WTC11 (cell line): ENCODE results near the gene DONSON. TPM values are rescaled to one million over a fixed set of nuclear protein-coding genes. Genes with fewer than 3 reads are reported as not detected.

Source experiments
- ATAC-seq: fragments of 200-7000 bp; cut with Tn5 transposase; 2 replicates; pipeline ENCODE4 v1.10.0; 2021; ENCODE audit warnings: mild to moderate bottlenecking, moderate library complexity
- CTCF ChIA-PET: fragments of 300-600 bp; sonication (Branson Sonifier 250); formaldehyde crosslinking; loops from one replicate; lab custom pipeline; 2021; ENCODE audit warnings: antibody characterized with exemption; lab: Charles Lee
- POLR2A ChIA-PET: fragments of 350-600 bp; sonication (Branson Sonifier 250); formaldehyde crosslinking; loops from one replicate; lab custom pipeline; 2021; ENCODE audit warnings: antibody characterized with exemption; lab: Charles Lee
- DNase-seq: peaks from one replicate; pipeline ENCODE4 v3.0.0; 2021; ENCODE audit warnings: low spot score
- H3K27ac Mint-ChIP-seq: 2 replicates; pipeline ENCODE4 v1.8.0; 2021; ENCODE audit warnings: mixed read lengths
- H3K27me3 Mint-ChIP-seq: 2 replicates; pipeline ENCODE4 v1.8.0; 2021; ENCODE audit warnings: low read depth, mild to moderate bottlenecking, moderate library complexity, mixed read lengths
- H3K36me3 Mint-ChIP-seq: 2 replicates; pipeline ENCODE4 v1.8.0; 2021; ENCODE audit warnings: mixed read lengths
- H3K4me1 Mint-ChIP-seq: 2 replicates; pipeline ENCODE4 v1.8.0; 2022; ENCODE audit warnings: mixed read lengths
- H3K4me3 Mint-ChIP-seq: 2 replicates; pipeline ENCODE4 v1.8.0; 2021; ENCODE audit warnings: mild to moderate bottlenecking, moderate library complexity, mixed read lengths
- H3K9me3 Mint-ChIP-seq: 2 replicates; pipeline ENCODE4 v1.8.0; 2021; ENCODE audit warnings: mixed read lengths
- ELF4 ChIP-seq: sonication (generic); formaldehyde crosslinking; IDR thresholded peaks from 2 replicates; pipeline ENCODE4 v1.8.1; 2022; ENCODE audit warnings: low read depth, mild to moderate bottlenecking, moderate library complexity, missing genetic modification reagents
- JAZF1 ChIP-seq: fragments of 250-450 bp; sonication (Bioruptor Pico); IDR thresholded peaks from 2 replicates; pipeline ENCODE4 v1.9.0; 2021; ENCODE audit warnings: moderate library complexity, mild to moderate bottlenecking, inconsistent platforms
- NFE2L1 ChIP-seq: sonication (generic); formaldehyde crosslinking; IDR thresholded peaks from 2 replicates; pipeline ENCODE4 v1.8.1; 2023; ENCODE audit warnings: missing genetic modification reagents
- RELA ChIP-seq: sonication (generic); formaldehyde crosslinking; IDR thresholded peaks from 2 replicates; pipeline ENCODE4 v1.8.1; 2022; ENCODE audit warnings: missing genetic modification reagents, mild to moderate bottlenecking, borderline replicate concordance
- RORB ChIP-seq: fragments of 250-450 bp; sonication (Bioruptor Pico); IDR thresholded peaks from 2 replicates; pipeline ENCODE4 v1.9.0; 2021; ENCODE audit warnings: mild to moderate bottlenecking
- SOX15 ChIP-seq: fragments of 250-450 bp; sonication (Bioruptor Pico); IDR thresholded peaks from 2 replicates; pipeline ENCODE4 v1.9.0; 2021; ENCODE audit warnings: mild to moderate bottlenecking
- SP1 ChIP-seq: sonication (generic); formaldehyde crosslinking; conservative IDR thresholded peaks from 2 replicates; pipeline ENCODE4 v1.8.1; 2022; ENCODE audit warnings: missing genetic modification reagents
- ZNF416 ChIP-seq: fragments of 250-450 bp; sonication (Bioruptor Pico); IDR thresholded peaks from 2 replicates; pipeline ENCODE4 v1.9.0; 2021; ENCODE audit warnings: mild to moderate bottlenecking, inconsistent platforms
- ZNF671 ChIP-seq: fragments of 250-450 bp; sonication (Bioruptor Pico); IDR thresholded peaks from 2 replicates; pipeline ENCODE4 v1.8.0; 2021; ENCODE audit warnings: mild to moderate bottlenecking
- total RNA-seq: library from RNA; stranded (reverse); gene quantifications from 3 replicates; pipeline ENCODE4 v1.2.3, GENCODE V29; 2021
- TF ChIP-seq, protein P1 (sequence below): sonication (generic); formaldehyde crosslinking; IDR thresholded peaks from 2 replicates; pipeline ENCODE4 v1.8.1; 2022; ENCODE audit warnings: low read depth, mild to moderate bottlenecking, moderate library complexity, missing genetic modification reagents, borderline replicate concordance
- TF ChIP-seq, protein P2 (sequence below): sonication (generic); formaldehyde crosslinking; IDR thresholded peaks from 2 replicates; pipeline ENCODE4 v1.8.1; 2022; ENCODE audit warnings: missing genetic modification reagents, borderline replicate concordance
- TF ChIP-seq, protein P3 (sequence below): sonication (generic); formaldehyde crosslinking; IDR thresholded peaks from 2 replicates; pipeline ENCODE4 v1.8.1; 2023; ENCODE audit warnings: mild to moderate bottlenecking, missing genetic modification reagents
- TF ChIP-seq, protein P4 (sequence below): fragments of 250-450 bp; sonication (Bioruptor Pico); IDR thresholded peaks from 2 replicates; pipeline ENCODE4 v1.9.0; 2021; ENCODE audit warnings: moderate library complexity, mild to moderate bottlenecking, inconsistent platforms, borderline replicate concordance
- TF ChIP-seq, protein P5 (sequence below): sonication (generic); formaldehyde crosslinking; IDR thresholded peaks from 2 replicates; pipeline ENCODE4 v1.8.1; 2023; ENCODE audit warnings: mild to moderate bottlenecking, missing genetic modification reagents, borderline replicate concordance

DONSON gene
- total RNA-seq, 1 experiment from 2014 or later = 32.2 TPM

DNA sequence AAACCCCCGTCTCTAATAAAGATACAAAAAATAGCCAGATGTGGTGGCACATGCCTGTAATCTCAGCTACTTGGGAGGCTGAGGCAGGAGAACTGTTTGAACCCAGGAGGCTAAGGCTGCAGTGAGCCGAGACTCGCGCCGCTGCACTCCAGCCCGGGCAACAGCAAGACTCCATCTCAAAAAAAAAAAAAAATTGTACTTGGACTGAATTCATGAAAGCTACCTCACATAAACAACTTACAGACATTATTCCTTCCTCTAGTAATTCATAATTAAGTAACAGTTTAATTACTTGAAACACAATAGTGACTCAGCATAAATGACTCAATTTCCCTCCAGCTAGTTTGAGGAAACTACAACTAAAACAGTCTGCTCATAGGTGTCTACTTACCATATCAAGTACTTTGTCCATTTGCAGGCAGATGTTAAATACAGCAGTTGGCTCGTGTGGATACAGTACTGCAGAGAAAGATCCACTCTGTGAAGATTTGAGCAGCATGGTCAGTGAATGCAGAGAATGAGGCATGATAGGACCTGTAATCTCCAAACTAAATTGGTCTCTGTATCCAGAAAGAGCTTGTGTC lies 9.4 kb downstream of the DONSON start:
- no peak overlapping the region for H3K4me3 Mint-ChIP-seq
- TF ChIP-seq, protein P1, sequence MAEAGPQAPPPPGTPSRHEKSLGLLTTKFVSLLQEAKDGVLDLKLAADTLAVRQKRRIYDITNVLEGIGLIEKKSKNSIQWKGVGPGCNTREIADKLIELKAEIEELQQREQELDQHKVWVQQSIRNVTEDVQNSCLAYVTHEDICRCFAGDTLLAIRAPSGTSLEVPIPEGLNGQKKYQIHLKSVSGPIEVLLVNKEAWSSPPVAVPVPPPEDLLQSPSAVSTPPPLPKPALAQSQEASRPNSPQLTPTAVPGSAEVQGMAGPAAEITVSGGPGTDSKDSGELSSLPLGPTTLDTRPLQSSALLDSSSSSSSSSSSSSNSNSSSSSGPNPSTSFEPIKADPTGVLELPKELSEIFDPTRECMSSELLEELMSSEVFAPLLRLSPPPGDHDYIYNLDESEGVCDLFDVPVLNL (CRISPR knock-in tag) = no peak
- 0 out of 2 replicates have a peak, but pooled peaks have one; percentile 38 for TF ChIP-seq NFE2L1 (CRISPR knock-in tag)
- peak overlapping the region; percentile 88 for H3K27ac Mint-ChIP-seq
- ChIA-PET POLR2A (no interaction called here), CTCF (interaction anchor here (0.7 to 4.5 kb wide), 2 partner anchors 27 to 237 kb away, joined by 3 to 23 read pairs; no protein-coding TSS in a partner anchor)
- H3K36me3 Mint-ChIP-seq = peaks cover 31% of the 10 kb centered on the region
- no peaks in the 10 kb centered on the region for H3K9me3 Mint-ChIP-seq
- no peaks in the 10 kb centered on the region for H3K27me3 Mint-ChIP-seq
- ATAC-seq (no peak), DNase-seq (no peak)
- no peaks in the 10 kb centered on the region for H3K4me1 Mint-ChIP-seq

DNA sequence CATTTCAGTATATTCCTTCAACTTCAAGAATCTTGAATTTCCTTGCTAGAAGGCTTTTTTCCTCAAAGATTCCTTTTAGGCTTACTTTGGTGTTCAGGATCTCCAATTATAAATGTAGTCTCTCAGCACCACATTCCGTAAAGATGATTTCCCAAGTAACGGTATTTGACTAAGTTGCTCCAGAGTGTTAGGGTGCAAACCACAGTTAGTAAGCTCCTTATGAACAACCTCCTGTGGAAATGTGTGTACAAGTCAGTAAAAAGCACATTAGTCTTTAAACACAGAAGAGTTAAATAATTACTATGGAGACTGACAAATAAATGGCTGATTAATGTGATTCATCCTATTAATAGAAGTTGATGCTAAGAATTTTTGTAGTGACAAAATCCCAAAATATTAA lies 10.3 kb downstream of the DONSON start:
- ChIA-PET CTCF (interaction anchor here (0.7 to 4.5 kb wide), 2 partner anchors 27 to 238 kb away, joined by 3 to 23 read pairs; no protein-coding TSS in a partner anchor), POLR2A (interaction anchor here (0.8 kb wide), 1 partner anchor 11 kb away, joined by 3 read pairs; no protein-coding TSS in a partner anchor)
- H3K27ac Mint-ChIP-seq = no peak overlapping the region
- ATAC-seq (no peak), DNase-seq (no peak)
- no peaks in the 10 kb centered on the region for H3K4me1 Mint-ChIP-seq
- H3K27me3 Mint-ChIP-seq = no peaks in the 10 kb centered on the region
- TF ChIP-seq SP1 (CRISPR knock-in tag) (no peak), RELA (CRISPR knock-in tag) (no peak), JAZF1 (no peak), SOX15 (CRISPR knock-in tag) (no peak), RORB (CRISPR knock-in tag) (no peak), ZNF416 (CRISPR knock-in tag) (no peak), ELF4 (CRISPR knock-in tag) (no peak), ZNF671 (CRISPR knock-in tag) (no peak)
- TF ChIP-seq, protein P2, sequence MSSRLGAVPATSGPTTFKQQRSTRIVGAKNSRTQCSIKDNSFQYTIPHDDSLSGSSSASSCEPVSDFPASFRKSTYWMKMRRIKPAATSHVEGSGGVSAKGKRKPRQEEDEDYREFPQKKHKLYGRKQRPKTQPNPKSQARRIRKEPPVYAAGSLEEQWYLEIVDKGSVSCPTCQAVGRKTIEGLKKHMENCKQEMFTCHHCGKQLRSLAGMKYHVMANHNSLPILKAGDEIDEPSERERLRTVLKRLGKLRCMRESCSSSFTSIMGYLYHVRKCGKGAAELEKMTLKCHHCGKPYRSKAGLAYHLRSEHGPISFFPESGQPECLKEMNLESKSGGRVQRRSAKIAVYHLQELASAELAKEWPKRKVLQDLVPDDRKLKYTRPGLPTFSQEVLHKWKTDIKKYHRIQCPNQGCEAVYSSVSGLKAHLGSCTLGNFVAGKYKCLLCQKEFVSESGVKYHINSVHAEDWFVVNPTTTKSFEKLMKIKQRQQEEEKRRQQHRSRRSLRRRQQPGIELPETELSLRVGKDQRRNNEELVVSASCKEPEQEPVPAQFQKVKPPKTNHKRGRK (CRISPR knock-in tag) = no peak
- TF ChIP-seq, protein P3, sequence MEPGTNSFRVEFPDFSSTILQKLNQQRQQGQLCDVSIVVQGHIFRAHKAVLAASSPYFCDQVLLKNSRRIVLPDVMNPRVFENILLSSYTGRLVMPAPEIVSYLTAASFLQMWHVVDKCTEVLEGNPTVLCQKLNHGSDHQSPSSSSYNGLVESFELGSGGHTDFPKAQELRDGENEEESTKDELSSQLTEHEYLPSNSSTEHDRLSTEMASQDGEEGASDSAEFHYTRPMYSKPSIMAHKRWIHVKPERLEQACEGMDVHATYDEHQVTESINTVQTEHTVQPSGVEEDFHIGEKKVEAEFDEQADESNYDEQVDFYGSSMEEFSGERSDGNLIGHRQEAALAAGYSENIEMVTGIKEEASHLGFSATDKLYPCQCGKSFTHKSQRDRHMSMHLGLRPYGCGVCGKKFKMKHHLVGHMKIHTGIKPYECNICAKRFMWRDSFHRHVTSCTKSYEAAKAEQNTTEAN = no peak
- TF ChIP-seq, protein P4, sequence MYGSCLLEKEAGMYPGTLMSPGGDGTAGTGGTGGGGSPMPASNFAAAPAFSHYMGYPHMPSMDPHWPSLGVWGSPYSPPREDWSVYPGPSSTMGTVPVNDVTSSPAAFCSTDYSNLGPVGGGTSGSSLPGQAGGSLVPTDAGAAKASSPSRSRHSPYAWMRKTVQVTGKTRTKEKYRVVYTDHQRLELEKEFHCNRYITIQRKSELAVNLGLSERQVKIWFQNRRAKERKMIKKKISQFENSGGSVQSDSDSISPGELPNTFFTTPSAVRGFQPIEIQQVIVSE (CRISPR knock-in tag) = no peak
- TF ChIP-seq, protein P5, sequence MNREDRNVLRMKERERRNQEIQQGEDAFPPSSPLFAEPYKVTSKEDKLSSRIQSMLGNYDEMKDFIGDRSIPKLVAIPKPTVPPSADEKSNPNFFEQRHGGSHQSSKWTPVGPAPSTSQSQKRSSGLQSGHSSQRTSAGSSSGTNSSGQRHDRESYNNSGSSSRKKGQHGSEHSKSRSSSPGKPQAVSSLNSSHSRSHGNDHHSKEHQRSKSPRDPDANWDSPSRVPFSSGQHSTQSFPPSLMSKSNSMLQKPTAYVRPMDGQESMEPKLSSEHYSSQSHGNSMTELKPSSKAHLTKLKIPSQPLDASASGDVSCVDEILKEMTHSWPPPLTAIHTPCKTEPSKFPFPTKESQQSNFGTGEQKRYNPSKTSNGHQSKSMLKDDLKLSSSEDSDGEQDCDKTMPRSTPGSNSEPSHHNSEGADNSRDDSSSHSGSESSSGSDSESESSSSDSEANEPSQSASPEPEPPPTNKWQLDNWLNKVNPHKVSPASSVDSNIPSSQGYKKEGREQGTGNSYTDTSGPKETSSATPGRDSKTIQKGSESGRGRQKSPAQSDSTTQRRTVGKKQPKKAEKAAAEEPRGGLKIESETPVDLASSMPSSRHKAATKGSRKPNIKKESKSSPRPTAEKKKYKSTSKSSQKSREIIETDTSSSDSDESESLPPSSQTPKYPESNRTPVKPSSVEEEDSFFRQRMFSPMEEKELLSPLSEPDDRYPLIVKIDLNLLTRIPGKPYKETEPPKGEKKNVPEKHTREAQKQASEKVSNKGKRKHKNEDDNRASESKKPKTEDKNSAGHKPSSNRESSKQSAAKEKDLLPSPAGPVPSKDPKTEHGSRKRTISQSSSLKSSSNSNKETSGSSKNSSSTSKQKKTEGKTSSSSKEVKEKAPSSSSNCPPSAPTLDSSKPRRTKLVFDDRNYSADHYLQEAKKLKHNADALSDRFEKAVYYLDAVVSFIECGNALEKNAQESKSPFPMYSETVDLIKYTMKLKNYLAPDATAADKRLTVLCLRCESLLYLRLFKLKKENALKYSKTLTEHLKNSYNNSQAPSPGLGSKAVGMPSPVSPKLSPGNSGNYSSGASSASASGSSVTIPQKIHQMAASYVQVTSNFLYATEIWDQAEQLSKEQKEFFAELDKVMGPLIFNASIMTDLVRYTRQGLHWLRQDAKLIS (CRISPR knock-in tag) = no peak
- H3K9me3 Mint-ChIP-seq = no peaks in the 10 kb centered on the region
- H3K36me3 Mint-ChIP-seq = peaks cover 38% of the 10 kb centered on the region
- H3K4me3 Mint-ChIP-seq = no peak overlapping the region
